GM12892 (cell line): ENCODE results near the gene PSAPL1.

Experiments
- POLR2A ChIP-seq: IDR thresholded peaks from 2 replicates; pipeline ENCODE4 v1.6.1; 2011; ENCODE audit warnings: low read depth, low read length, control low read depth
- POLR2AphosphoS5 ChIP-seq: IDR thresholded peaks from 2 replicates; pipeline ENCODE4 v1.6.1; 2011; ENCODE audit warnings: low read depth, low read length, control low read depth
- TAF1 ChIP-seq: IDR thresholded peaks from 2 replicates; pipeline ENCODE4 v1.6.1; 2011; ENCODE audit warnings: low read depth, mild to moderate bottlenecking, control low read depth, low read length, borderline replicate concordance

GRCh38 chr4:7427361-7427760 lies 7.4 kb downstream of the PSAPL1 start:
- no peak for TF ChIP-seq POLR2AphosphoS5
- no peak for TF ChIP-seq TAF1
- TF ChIP-seq POLR2A, result no peak
